Testis (tissue), 2 donors: ENCODE results near the gene WDR27.

Experiments used
- POLR2A ChIP-seq: fragments of 450-650 bp; IDR thresholded peaks from one replicate; pipeline ENCODE4 v1.6.1; 2017; ENCODE audit warnings: antibody characterized with exemption, mild to moderate bottlenecking, moderate library complexity
- TF ChIP-seq, protein P1 (sequence below), 3 experiments: fragments of 450-650 bp in 2 of 3; fragments of 200-600 bp in 1 of 3; sonication (generic) in 1 of 3; IDR thresholded peaks; one replicate each; pipeline ENCODE4 v1.5.1; 2016 to 2019; ENCODE audit warnings: antibody characterized with exemption in 3 of 3, mild to moderate bottlenecking in 2 of 3, moderate library complexity in 1 of 3

DNA sequence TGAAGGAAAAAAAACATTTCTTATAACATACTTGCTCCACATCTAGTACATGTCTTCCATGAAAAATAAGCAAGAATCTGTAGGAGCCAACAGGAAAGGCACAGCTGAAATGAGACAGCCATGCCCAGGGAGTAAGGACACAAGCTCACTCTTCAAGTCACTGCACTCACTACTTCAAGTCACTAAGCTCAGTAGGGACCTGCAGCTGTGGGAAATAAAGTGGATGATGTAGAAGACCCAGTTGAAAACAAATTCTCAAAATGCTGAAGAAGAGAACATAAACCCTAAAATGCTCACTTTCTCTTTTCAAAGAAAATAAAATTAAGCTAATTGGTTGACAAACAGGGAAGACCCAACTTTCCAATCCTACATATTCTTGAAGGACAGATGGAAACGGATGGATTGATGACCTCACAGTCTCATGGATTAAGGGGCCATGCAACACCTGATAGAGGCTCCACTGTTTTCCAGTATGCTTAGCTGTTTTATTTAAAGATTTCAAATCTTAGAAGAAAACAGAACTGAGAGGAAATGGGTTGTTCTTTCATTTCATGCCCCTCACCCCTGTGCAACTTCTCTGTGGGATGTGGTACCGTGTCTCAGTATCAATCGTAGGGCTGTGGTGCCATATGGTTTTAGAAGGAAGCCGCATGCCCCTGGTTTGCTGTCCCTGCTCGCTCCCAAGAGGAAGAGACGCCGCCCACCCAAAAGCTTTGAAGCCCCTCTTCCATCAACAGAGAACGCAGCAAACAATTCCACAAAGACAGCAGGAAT, 133.3 kb downstream of the WDR27 start:
- no peak for TF ChIP-seq POLR2A
- TF ChIP-seq, protein P1, sequence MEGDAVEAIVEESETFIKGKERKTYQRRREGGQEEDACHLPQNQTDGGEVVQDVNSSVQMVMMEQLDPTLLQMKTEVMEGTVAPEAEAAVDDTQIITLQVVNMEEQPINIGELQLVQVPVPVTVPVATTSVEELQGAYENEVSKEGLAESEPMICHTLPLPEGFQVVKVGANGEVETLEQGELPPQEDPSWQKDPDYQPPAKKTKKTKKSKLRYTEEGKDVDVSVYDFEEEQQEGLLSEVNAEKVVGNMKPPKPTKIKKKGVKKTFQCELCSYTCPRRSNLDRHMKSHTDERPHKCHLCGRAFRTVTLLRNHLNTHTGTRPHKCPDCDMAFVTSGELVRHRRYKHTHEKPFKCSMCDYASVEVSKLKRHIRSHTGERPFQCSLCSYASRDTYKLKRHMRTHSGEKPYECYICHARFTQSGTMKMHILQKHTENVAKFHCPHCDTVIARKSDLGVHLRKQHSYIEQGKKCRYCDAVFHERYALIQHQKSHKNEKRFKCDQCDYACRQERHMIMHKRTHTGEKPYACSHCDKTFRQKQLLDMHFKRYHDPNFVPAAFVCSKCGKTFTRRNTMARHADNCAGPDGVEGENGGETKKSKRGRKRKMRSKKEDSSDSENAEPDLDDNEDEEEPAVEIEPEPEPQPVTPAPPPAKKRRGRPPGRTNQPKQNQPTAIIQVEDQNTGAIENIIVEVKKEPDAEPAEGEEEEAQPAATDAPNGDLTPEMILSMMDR (IDR thresholded peaks at IDR 0.05), result no peak
